Activated naive CD8-positive, alpha-beta T cell treated with anti-CD3 and anti-CD28 coated beads, Interleukin-2, amount 10 ng/mL, durations not matched to agents 7 days and 5 days (primary cell): Measurements from ENCODE around the gene GP5. TPM values are rescaled to one million over a fixed set of nuclear protein-coding genes. Genes with fewer than 3 reads are reported as not detected.

Source experiments
- ATAC-seq: fragments of 150-1000 bp; cut with Tn5 transposase; one replicate; pipeline ENCODE4 v1.10.0; 2021; ENCODE audit warnings: low read depth, moderate library complexity
- POLR2A ChIA-PET: fragments of 350-600 bp; sonication (Branson Sonifier 250); formaldehyde crosslinking; loops from one replicate; lab custom pipeline; 2021; ENCODE audit warnings: antibody characterized with exemption; lab: Charles Lee
- DNase-seq: peaks from one replicate; pipeline ENCODE4 v3.0.0; 2021
- H3K27ac Mint-ChIP-seq: one replicate; pipeline ENCODE4 v1.8.0; 2022; ENCODE audit warnings: mild to moderate bottlenecking, mixed read lengths
- H3K27me3 Mint-ChIP-seq: one replicate; pipeline ENCODE4 v1.8.0; 2022; ENCODE audit warnings: mild to moderate bottlenecking, moderate library complexity, mixed read lengths
- H3K36me3 Mint-ChIP-seq: one replicate; pipeline ENCODE4 v1.8.0; 2021; ENCODE audit warnings: mild to moderate bottlenecking, mixed read lengths
- H3K4me1 Mint-ChIP-seq: one replicate; pipeline ENCODE4 v1.8.0; 2021; ENCODE audit warnings: mixed read lengths
- H3K4me3 Mint-ChIP-seq: one replicate; pipeline ENCODE4 v1.8.0; 2022; ENCODE audit warnings: mild to moderate bottlenecking, moderate library complexity, mixed read lengths
- H3K9me3 Mint-ChIP-seq: one replicate; pipeline ENCODE4 v1.8.0; 2021; ENCODE audit warnings: mixed read lengths
- total RNA-seq, 2 experiments: library from RNA; stranded (reverse); gene quantifications; one replicate each; pipeline ENCODE4 v1.2.3, GENCODE V29; 2021

Gene GP5
- total RNA-seq, 2 experiments from 2014 or later: 2.2 to 2.3 TPM

DNA sequence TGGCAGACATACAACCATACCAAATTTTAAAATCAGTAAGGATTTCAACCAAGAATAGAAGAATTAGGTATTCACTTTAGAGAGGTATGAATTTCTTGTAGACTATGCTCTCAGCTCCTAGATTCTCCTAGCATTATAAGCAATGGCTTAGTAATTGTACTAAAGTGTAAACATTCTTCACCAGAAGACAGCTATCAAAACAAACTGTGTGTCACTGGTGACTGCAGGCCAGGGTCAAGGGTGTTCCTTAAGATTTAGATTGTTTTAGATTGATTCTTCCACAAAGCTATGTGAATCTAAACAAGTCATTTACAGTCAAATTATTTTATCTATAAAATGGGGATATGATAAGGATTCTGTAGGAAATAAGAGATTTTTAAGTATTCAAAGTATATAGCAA is 23.1 kb upstream of the GP5 start:
- DNase-seq (no peak), ATAC-seq (no peak)
- no peaks in the 10 kb centered on the region for H3K27me3 Mint-ChIP-seq
- peaks cover 2% of the 10 kb centered on the region for H3K4me1 Mint-ChIP-seq
- H3K4me3 Mint-ChIP-seq: no peak overlapping the region
- peaks cover 16% of the 10 kb centered on the region for H3K36me3 Mint-ChIP-seq
- H3K27ac Mint-ChIP-seq: no peak overlapping the region
- POLR2A ChIA-PET: no interaction called here
- H3K9me3 Mint-ChIP-seq: no peaks in the 10 kb centered on the region

GRCh38 chr3:194418671-194419070 is 19.6 kb upstream of the GP5 start:
- Mint-ChIP-seq H3K27me3 (no peaks in the 10 kb centered on the region), H3K4me1 (peaks cover 2% of the 10 kb centered on the region), H3K4me3 (no peak overlapping the region), H3K9me3 (no peaks in the 10 kb centered on the region), H3K36me3 (peaks cover 12% of the 10 kb centered on the region), H3K27ac (no peak overlapping the region)
- POLR2A ChIA-PET: no interaction called here
- DNase-seq: no peak
- no peak for ATAC-seq

- Mint-ChIP-seq H3K36me3 (peaks cover 8% of the 10 kb centered on the region), H3K4me1 (peaks cover 3% of the 10 kb centered on the region), H3K9me3 (no peaks in the 10 kb centered on the region), H3K27ac (no peak overlapping the region), H3K27me3 (no peaks in the 10 kb centered on the region), H3K4me3 (no peak overlapping the region)
- POLR2A ChIA-PET: no interaction called here
- ATAC-seq (no peak), DNase-seq (no peak)
Measured at GRCh38 chr3:194407423-194407822, 8.4 kb upstream of the GP5 start.

DNA sequence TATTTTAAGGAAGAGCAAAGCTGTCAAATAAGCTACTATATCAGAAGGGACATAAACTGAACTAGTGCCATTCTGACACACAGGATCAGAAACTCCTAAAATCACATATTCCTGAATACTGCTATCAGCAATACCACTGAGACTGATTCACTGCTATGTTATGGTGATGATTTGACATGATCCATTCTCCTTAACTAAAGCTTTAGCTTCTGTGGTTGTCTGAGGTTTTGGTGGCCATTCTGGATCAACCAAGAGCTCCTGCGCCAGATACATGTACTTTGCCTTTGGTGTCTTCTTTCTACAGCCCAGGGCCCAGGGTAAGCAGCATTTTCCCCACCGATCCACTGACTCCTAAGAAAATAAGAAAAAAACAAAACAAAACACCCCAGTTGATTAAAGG is 6.7 kb upstream of the GP5 start:
- H3K4me3 Mint-ChIP-seq: no peak overlapping the region
- H3K27ac Mint-ChIP-seq: no peak overlapping the region
- H3K9me3 Mint-ChIP-seq: no peaks in the 10 kb centered on the region
- peaks cover 3% of the 10 kb centered on the region for H3K4me1 Mint-ChIP-seq
- POLR2A ChIA-PET: no interaction called here
- DNase-seq: no peak
- ATAC-seq: no peak
- H3K36me3 Mint-ChIP-seq: peaks cover 7% of the 10 kb centered on the region
- H3K27me3 Mint-ChIP-seq: no peaks in the 10 kb centered on the region

- Mint-ChIP-seq H3K27ac (no peak overlapping the region), H3K4me3 (no peak overlapping the region), H3K27me3 (peaks cover 2% of the 10 kb centered on the region), H3K36me3 (peaks cover 7% of the 10 kb centered on the region), H3K4me1 (peaks cover 8% of the 10 kb centered on the region), H3K9me3 (no peaks in the 10 kb centered on the region)
- POLR2A ChIA-PET: interaction anchor here (0.6 kb wide), 1 partner anchor 18 kb away, joined by 3 read pairs; no protein-coding TSS in a partner anchor
- ATAC-seq (no peak), DNase-seq (no peak)
Measured at GRCh38 chr3:194404365-194405140, 5.5 kb upstream of the GP5 start.

DNA sequence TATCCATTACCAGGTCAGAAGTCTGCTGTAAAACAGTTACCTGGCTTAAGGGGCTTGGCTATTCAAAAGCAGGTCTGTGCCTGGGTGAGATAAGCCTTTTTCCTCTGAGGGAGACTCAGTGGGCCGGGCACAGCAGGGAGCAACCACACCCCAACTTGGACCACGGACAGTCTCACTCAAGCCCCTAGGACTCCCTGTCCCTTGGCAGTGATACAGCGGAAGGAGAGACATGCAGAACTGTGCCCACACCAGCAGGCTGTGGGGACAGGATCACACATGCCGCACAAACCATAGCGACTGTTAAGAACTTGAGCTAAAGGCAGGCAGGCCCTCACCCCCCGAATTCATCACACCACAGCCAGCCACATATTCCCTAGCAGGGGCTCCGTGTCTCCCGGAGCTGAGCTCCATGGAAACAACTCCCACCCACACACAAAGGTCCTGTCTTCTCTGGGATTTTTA is 2.8 kb upstream of the GP5 start:
- Mint-ChIP-seq H3K36me3 (peaks cover 1% of the 10 kb centered on the region), H3K9me3 (no peaks in the 10 kb centered on the region), H3K27me3 (peaks cover 2% of the 10 kb centered on the region), H3K4me1 (peaks cover 28% of the 10 kb centered on the region), H3K4me3 (no peak overlapping the region), H3K27ac (no peak overlapping the region)
- ATAC-seq (no peak), DNase-seq (no peak)
- POLR2A ChIA-PET: no interaction called here

- Mint-ChIP-seq H3K4me1 (peaks cover 30% of the 10 kb centered on the region), H3K9me3 (no peaks in the 10 kb centered on the region), H3K27ac (no peak overlapping the region), H3K4me3 (no peak overlapping the region), H3K27me3 (peaks cover 2% of the 10 kb centered on the region), H3K36me3 (peaks cover 1% of the 10 kb centered on the region)
- DNase-seq (no peak), ATAC-seq (no peak)
- POLR2A ChIA-PET: no interaction called here
Measured at GRCh38 chr3:194401346-194401745, 2.3 kb upstream of the GP5 start.

DNA sequence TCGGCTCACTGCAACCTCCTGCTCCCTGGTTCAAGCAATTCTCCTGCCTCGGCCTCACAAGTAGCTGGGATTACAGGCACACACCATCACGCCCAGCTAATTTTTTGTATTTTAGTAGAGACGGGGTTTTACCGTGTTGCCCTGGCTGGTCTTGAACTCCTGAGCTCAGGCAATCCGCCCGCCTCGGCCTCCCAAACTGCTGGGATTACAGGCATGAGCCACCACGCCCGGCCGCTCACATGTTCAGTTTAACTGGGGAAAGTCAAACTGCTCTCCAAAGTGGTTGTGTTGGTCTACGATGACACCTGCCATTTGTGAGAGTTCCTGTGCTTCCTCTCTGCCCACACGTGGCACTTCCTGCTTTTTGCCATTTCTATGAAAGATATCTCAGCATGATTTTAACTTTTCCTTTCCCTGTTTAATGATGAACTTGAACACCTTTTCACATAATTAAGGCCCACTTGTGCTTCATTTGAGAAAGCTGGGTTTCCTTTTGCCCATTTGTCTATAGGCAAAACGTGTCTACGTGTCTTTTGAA is 877 bp upstream of the GP5 start:
- H3K27ac Mint-ChIP-seq: peak overlapping the region; percentile 51
- H3K27me3 Mint-ChIP-seq: peaks cover 2% of the 10 kb centered on the region
- H3K9me3 Mint-ChIP-seq: no peaks in the 10 kb centered on the region
- H3K4me1 Mint-ChIP-seq: peaks cover 40% of the 10 kb centered on the region
- ATAC-seq (no peak), DNase-seq (no peak)
- H3K4me3 Mint-ChIP-seq: peak overlapping the region; percentile 8
- no peaks in the 10 kb centered on the region for H3K36me3 Mint-ChIP-seq
- POLR2A ChIA-PET: no interaction called here

DNA sequence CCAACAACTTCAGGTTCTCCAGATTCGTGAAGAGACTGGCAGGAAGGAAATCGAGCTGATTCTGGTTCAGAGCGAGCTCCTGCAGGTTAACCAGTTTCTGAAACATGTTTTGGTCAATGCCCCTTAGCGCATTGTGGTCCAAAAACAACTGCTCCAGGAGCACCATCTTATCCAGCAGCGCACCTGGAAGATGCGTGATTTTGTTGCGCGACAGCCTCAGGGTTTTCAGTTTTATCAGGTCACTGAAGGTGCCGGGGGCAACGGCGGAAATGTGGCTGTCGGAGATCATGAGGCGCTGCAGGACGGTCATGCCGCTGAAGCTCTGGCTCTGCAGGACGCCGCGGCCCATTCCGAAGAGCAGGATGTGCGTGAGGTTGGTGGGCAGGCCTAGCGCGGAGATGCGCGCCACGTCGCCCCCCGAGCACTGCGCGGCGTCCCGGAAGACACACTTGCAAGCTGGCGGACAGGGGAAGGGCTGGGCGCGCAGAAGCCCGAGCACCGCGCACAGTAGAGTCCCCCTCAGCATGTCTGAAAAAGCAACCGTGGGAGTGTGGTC is 1.2 kb downstream of the GP5 start:
- Mint-ChIP-seq H3K4me1 (peaks cover 38% of the 10 kb centered on the region), H3K4me3 (peak overlapping the region; percentile 84), H3K27ac (peak overlapping the region; percentile 77), H3K27me3 (peaks cover 6% of the 10 kb centered on the region), H3K9me3 (no peaks in the 10 kb centered on the region), H3K36me3 (no peaks in the 10 kb centered on the region)
- ATAC-seq (peak; percentile 63), DNase-seq (peak; percentile 71)
- POLR2A ChIA-PET: no interaction called here

DNA sequence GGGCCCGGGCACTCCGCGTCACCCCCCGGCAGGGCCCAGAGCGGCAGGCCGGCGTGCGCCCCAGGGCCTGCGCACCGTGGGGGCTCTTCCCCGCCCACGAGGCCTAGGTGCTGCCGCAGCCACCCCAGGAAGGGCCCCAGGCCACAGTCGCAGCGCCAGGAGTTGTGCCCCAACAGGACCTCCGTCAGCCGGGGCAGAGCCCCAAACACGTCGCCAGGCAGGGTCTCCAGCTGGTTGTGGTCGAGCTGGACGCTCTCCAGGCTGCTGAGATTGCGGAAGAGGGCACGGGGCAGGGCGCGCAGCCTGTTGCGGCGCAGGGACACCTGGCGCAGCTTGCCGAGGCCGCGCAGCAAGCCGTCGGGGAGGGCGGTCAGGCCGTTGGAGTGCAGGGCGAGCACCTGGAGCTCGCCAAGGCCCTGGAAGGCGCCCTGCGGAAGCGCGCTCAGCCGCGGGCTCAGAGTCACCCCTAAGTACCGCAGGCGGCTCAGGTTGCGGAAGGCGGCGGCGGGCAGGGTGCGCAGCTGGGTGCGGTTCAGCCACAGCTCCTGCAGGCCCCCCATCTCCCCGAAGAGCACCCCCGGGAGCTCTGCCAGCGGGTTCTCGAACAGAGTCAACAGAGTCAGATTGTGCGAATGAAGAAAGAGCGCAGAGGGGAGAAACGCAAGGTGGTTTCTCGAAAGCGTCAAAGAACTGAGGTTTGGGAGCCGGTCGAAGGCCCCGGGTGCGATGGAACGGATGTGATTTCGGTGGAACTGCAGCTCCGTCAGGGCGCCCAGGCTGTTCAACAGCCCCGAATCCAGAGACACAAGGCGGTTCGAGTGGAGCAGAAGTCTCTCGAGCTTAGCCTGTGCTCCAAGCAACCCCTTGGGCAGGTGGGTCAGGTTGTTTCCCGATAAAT is 2.0 kb downstream of the GP5 start:
- Mint-ChIP-seq H3K27me3 (peaks cover 6% of the 10 kb centered on the region), H3K9me3 (no peaks in the 10 kb centered on the region), H3K36me3 (no peaks in the 10 kb centered on the region), H3K4me3 (peak overlapping the region; percentile 84), H3K27ac (peak overlapping the region; percentile 77), H3K4me1 (peaks cover 38% of the 10 kb centered on the region)
- POLR2A ChIA-PET: interaction anchor here (0.5 to 1.2 kb wide), 3 partner anchors 51 to 74 kb away, joined by 3 to 4 read pairs (median 3); no protein-coding TSS in a partner anchor
- ATAC-seq (peak; percentile 49), DNase-seq (peak; percentile 69)

DNA sequence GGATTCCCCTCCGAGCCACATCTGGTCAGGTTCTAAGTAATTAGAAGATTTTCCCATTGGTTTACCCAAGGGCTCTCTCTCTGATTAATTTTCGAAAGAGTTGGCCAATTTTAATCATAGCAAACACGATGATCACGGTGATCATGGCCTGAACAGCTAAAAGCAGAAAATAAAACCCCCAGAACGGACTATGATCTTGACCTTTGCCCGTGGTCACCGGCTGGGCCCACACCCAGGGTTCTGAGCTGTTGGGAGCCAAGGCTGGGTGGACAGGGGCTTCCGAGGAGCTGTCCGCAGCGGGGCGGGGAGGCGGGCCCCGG is 2.6 kb downstream of the GP5 start:
- no peaks in the 10 kb centered on the region for H3K36me3 Mint-ChIP-seq
- H3K27me3 Mint-ChIP-seq: peaks cover 6% of the 10 kb centered on the region
- H3K27ac Mint-ChIP-seq: peak overlapping the region; percentile 80
- POLR2A ChIA-PET: interaction anchor here (0.7 to 1.2 kb wide), 3 partner anchors 50 to 79 kb away, joined by 3 read pairs; no protein-coding TSS in a partner anchor
- H3K4me3 Mint-ChIP-seq: peak overlapping the region; percentile 60
- DNase-seq: no peak
- no peaks in the 10 kb centered on the region for H3K9me3 Mint-ChIP-seq
- ATAC-seq: no peak
- peaks cover 38% of the 10 kb centered on the region for H3K4me1 Mint-ChIP-seq

GRCh38 chr3:194395778-194396538 is 3.1 kb downstream of the GP5 start:
- Mint-ChIP-seq H3K9me3 (peaks cover 3% of the 10 kb centered on the region), H3K27ac (peak overlapping the region; percentile 80), H3K4me3 (peak overlapping the region; percentile 60), H3K4me1 (peaks cover 38% of the 10 kb centered on the region), H3K27me3 (peaks cover 6% of the 10 kb centered on the region), H3K36me3 (no peaks in the 10 kb centered on the region)
- POLR2A ChIA-PET: interaction anchor here (0.7 to 1.2 kb wide), 3 partner anchors 50 to 79 kb away, joined by 3 read pairs; no protein-coding TSS in a partner anchor
- ATAC-seq (peak; percentile 55), DNase-seq (peak; percentile 53)
